ENCODE data around the gene CAVIN2.

DNA sequence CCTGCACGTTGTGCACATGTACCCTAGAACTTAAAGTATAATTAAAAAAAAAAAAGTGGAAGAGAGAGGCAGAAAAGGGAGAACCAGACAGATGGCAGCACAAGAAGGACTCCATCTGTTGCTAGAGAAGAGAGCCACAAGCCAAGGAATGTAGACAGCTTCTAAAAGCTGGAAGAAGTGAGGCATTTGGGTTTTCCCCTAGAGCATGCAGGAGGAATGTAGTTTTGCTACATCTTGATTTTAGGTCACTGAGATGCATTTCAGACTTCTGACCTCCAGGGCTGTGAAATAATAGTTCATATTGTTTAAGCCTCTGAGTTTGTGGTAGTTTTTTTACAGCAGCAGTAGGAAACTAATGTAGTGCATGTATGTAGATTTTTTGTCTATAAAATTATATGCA, 46.0 kb downstream of the CAVIN2 start:
- no peak for TF ChIP-seq POLR2A (IDR thresholded peaks at IDR 0.05)
- TF ChIP-seq, protein P1, sequence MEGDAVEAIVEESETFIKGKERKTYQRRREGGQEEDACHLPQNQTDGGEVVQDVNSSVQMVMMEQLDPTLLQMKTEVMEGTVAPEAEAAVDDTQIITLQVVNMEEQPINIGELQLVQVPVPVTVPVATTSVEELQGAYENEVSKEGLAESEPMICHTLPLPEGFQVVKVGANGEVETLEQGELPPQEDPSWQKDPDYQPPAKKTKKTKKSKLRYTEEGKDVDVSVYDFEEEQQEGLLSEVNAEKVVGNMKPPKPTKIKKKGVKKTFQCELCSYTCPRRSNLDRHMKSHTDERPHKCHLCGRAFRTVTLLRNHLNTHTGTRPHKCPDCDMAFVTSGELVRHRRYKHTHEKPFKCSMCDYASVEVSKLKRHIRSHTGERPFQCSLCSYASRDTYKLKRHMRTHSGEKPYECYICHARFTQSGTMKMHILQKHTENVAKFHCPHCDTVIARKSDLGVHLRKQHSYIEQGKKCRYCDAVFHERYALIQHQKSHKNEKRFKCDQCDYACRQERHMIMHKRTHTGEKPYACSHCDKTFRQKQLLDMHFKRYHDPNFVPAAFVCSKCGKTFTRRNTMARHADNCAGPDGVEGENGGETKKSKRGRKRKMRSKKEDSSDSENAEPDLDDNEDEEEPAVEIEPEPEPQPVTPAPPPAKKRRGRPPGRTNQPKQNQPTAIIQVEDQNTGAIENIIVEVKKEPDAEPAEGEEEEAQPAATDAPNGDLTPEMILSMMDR (IDR thresholded peaks at IDR 0.05) = no peak

Measured in heart left ventricle (tissue), 13 donors.